C4-2B (cell line): ENCODE results near the gene MYOCD.

Experiments
- CTCF ChIP-seq: fragments of 450-650 bp; conservative IDR thresholded peaks from 2 replicates; pipeline ENCODE4 v1.5.1; 2017; ENCODE audit warnings: mild to moderate bottlenecking
- ZFX ChIP-seq: fragments of 450-650 bp; IDR thresholded peaks from 2 replicates; pipeline ENCODE4 v1.6.1; 2017

GRCh38 chr17:12794919-12795532 is 129.3 kb downstream of the MYOCD start:
- TF ChIP-seq CTCF (no peak), ZFX (no peak)
